Astrocyte (in vitro differentiated cells and primary cell): ENCODE measurements around the gene CROCC2. TPM values are rescaled to one million over a fixed set of nuclear protein-coding genes. Genes with fewer than 3 reads are reported as not detected.

Experiments used
- DNase-seq: peaks from one replicate; pipeline ENCODE4 v3.0.0-alpha.2; 2010; ENCODE audit warnings: low read depth
- FAIRE-seq: peaks from 2 replicates; lab custom pipeline; 2011; peaks lifted over from hg19 to GRCh38; lab: Jason Lieb, UNC
- H2AFZ ChIP-seq: 2 replicates; pipeline ENCODE4 v1.6.0; 2012; ENCODE audit warnings: low read depth, low read length, inconsistent platforms
- H3K27ac ChIP-seq: 2 replicates; pipeline ENCODE4 v1.5.1; 2011; ENCODE audit warnings: low read depth, low read length, inconsistent platforms
- H3K27me3 ChIP-seq: 2 replicates; pipeline ENCODE4 v1.6.0; 2011; ENCODE audit warnings: low read length, inconsistent platforms; ENCODE audit not compliant: insufficient read depth
- H3K36me3 ChIP-seq: 2 replicates; pipeline ENCODE4 v1.5.1; 2011; ENCODE audit warnings: low read length, inconsistent platforms; ENCODE audit not compliant: insufficient read depth
- H3K4me1 ChIP-seq: 2 replicates; pipeline ENCODE4 v1.5.1; 2011; ENCODE audit warnings: low read length, inconsistent platforms; ENCODE audit not compliant: insufficient read depth
- H3K4me2 ChIP-seq: 2 replicates; pipeline ENCODE4 v1.6.0; 2012; ENCODE audit warnings: low read length, inconsistent platforms
- H3K4me3 ChIP-seq: 2 replicates; pipeline ENCODE4 v1.5.1; 2011; ENCODE audit warnings: low read depth, mild to moderate bottlenecking, low read length, inconsistent platforms; ENCODE audit not compliant: insufficient read depth
- H3K79me2 ChIP-seq: 2 replicates; pipeline ENCODE4 v1.6.0; 2012; ENCODE audit warnings: mild to moderate bottlenecking, low read length, inconsistent platforms; ENCODE audit not compliant: insufficient read depth
- H3K9ac ChIP-seq: 2 replicates; pipeline ENCODE4 v1.6.0; 2012; ENCODE audit warnings: mild to moderate bottlenecking, low read length, inconsistent platforms
- H3K9me3 ChIP-seq: 2 replicates; pipeline ENCODE4 v1.5.1; 2012; ENCODE audit warnings: low read depth, mild to moderate bottlenecking, low read length, inconsistent platforms; ENCODE audit not compliant: insufficient read depth
- H4K20me1 ChIP-seq: 2 replicates; pipeline ENCODE4 v1.6.0; 2012; ENCODE audit warnings: low read length, inconsistent platforms; ENCODE audit not compliant: insufficient read depth
- H3K27ac Mint-ChIP-seq: one replicate; pipeline ENCODE4 v1.8.0; 2021; ENCODE audit warnings: mild to moderate bottlenecking, mixed read lengths; ENCODE audit not compliant: unreplicated experiment
- H3K27me3 Mint-ChIP-seq: one replicate; pipeline ENCODE4 v1.8.0; 2021; ENCODE audit warnings: low read depth, mixed read lengths; ENCODE audit not compliant: unreplicated experiment
- H3K36me3 Mint-ChIP-seq: one replicate; pipeline ENCODE4 v1.8.0; 2021; ENCODE audit warnings: low read depth, mixed read lengths; ENCODE audit not compliant: unreplicated experiment
- H3K4me1 Mint-ChIP-seq: one replicate; pipeline ENCODE4 v1.8.0; 2021; ENCODE audit warnings: low read depth, mixed read lengths; ENCODE audit not compliant: unreplicated experiment
- H3K4me3 Mint-ChIP-seq: one replicate; pipeline ENCODE4 v1.8.0; 2021; ENCODE audit warnings: mild to moderate bottlenecking, moderate library complexity, mixed read lengths; ENCODE audit not compliant: unreplicated experiment
- H3K9me3 Mint-ChIP-seq: one replicate; pipeline ENCODE4 v1.8.0; 2021; ENCODE audit warnings: mild to moderate bottlenecking, mixed read lengths; ENCODE audit not compliant: unreplicated experiment
- EZH2 ChIP-seq: IDR thresholded peaks from 2 replicates; pipeline ENCODE4 v1.6.1; 2012; ENCODE audit warnings: mild to moderate bottlenecking, low read length, inconsistent platforms; ENCODE audit not compliant: insufficient read depth
- total RNA-seq: library from RNA; stranded (reverse); gene quantifications from 2 replicates; pipeline ENCODE4 v1.2.1, GENCODE V29; 2021
- TF ChIP-seq, protein P1 (sequence below): IDR thresholded peaks from 2 replicates; pipeline ENCODE4 v1.5.1; 2011; ENCODE audit warnings: low read depth, mild to moderate bottlenecking, inconsistent platforms, low read length, moderate library complexity; ENCODE audit not compliant: insufficient read depth

CROCC2 gene
- total RNA-seq, 1 donor from 2014 or later = not detected

DNA sequence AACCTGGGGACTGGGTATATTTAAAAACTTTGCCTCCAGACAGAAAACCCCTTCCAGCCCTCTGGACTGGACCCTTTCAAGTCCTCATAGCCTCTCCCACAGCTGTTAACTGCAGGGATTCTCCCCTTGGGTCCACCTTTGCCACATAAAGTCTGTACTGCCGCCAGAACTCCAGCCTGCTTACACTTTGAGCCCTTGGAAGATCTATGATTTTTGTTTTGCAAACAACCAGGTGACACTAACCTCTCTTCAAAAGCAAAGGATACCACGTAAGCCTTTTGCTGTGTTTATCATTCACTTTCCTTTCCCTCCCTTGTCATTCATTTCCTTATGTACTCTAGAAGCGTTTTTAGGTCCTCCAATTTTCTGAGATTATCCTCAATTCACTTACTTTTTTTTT, 41.7 kb upstream of the CROCC2 start:
- Histone ChIP-seq H2AFZ (no peak overlapping the region), H3K9ac (no peak overlapping the region), H3K9me3 (no peaks in the 10 kb centered on the region), H3K4me3 (no peak overlapping the region), H3K27me3 (peaks cover 25% of the 10 kb centered on the region), H3K79me2 (no peaks in the 10 kb centered on the region), H3K27ac (no peak overlapping the region), H3K4me2 (no peak overlapping the region), H3K36me3 (no peaks in the 10 kb centered on the region), H4K20me1 (no peaks in the 10 kb centered on the region), H3K4me1 (no peaks in the 10 kb centered on the region)
- H3K9me3 Mint-ChIP-seq = no peaks in the 10 kb centered on the region
- TF ChIP-seq EZH2 = no peak
- TF ChIP-seq, protein P1, sequence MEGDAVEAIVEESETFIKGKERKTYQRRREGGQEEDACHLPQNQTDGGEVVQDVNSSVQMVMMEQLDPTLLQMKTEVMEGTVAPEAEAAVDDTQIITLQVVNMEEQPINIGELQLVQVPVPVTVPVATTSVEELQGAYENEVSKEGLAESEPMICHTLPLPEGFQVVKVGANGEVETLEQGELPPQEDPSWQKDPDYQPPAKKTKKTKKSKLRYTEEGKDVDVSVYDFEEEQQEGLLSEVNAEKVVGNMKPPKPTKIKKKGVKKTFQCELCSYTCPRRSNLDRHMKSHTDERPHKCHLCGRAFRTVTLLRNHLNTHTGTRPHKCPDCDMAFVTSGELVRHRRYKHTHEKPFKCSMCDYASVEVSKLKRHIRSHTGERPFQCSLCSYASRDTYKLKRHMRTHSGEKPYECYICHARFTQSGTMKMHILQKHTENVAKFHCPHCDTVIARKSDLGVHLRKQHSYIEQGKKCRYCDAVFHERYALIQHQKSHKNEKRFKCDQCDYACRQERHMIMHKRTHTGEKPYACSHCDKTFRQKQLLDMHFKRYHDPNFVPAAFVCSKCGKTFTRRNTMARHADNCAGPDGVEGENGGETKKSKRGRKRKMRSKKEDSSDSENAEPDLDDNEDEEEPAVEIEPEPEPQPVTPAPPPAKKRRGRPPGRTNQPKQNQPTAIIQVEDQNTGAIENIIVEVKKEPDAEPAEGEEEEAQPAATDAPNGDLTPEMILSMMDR = no peak
- FAIRE-seq (no peak), DNase-seq (no peak)
- H3K27me3 Mint-ChIP-seq = peaks cover 66% of the 10 kb centered on the region
- H3K36me3 Mint-ChIP-seq = no peaks in the 10 kb centered on the region
- H3K4me3 Mint-ChIP-seq = no peak overlapping the region
- H3K27ac Mint-ChIP-seq = no peak overlapping the region
- no peaks in the 10 kb centered on the region for H3K4me1 Mint-ChIP-seq

- FAIRE-seq (no peak), DNase-seq (no peak)
- Histone ChIP-seq H2AFZ (no peak overlapping the region), H3K36me3 (no peaks in the 10 kb centered on the region), H3K4me2 (no peak overlapping the region), H3K4me3 (no peak overlapping the region), H3K9ac (no peak overlapping the region), H3K79me2 (no peaks in the 10 kb centered on the region), H3K27me3 (peaks cover 24% of the 10 kb centered on the region), H3K4me1 (no peaks in the 10 kb centered on the region), H3K9me3 (no peaks in the 10 kb centered on the region), H4K20me1 (no peaks in the 10 kb centered on the region), H3K27ac (no peak overlapping the region)
- no peaks in the 10 kb centered on the region for H3K36me3 Mint-ChIP-seq
- no peak overlapping the region for H3K4me3 Mint-ChIP-seq
- peaks cover 68% of the 10 kb centered on the region for H3K27me3 Mint-ChIP-seq
- H3K9me3 Mint-ChIP-seq = no peaks in the 10 kb centered on the region
- TF ChIP-seq, protein P1 = no peak
- TF ChIP-seq EZH2 = no peak
- no peaks in the 10 kb centered on the region for H3K4me1 Mint-ChIP-seq
- H3K27ac Mint-ChIP-seq = no peak overlapping the region
Measured at GRCh38 chr2:240865391-240865790, 40.7 kb upstream of the CROCC2 start.

DNA sequence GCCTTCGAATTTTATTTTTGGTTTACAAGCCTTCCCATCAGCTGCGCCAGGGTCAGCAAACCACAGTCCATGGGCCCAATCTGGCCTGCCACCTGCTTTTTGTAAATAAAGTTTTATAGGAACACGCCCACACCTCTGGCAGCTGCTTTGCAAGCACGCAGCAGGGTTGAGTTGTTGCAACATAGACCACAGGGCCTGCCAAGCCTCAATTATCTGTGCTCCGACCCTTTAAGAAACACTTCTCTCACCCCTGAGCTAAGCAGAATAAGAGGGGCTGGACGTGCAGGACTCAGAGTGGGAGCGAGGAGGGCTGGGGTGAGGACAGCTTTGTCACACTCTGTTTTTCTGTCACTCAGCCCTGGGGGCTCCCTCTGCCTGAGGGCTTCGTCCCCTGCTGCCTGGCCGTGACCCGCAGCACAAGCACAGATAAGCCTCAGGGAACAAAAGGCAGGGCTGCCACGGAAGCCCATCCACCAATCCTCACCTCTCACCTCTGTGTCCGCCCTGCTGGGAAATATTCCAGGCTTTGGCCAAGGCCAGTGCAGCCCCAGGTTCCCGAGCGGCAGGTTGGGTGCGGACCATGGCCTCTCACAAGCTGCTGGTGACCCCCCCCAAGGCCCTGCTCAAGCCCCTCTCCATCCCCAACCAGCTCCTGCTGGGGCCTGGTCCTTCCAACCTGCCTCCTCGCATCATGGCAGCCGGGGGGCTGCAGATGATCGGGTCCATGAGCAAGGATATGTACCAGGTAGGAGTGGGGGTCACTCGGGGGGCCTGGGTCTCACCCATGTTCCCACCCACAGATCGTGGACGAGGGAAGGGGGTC, 37.6 kb upstream of the CROCC2 start, which contains the start of gene AGXT:
Gene AGXT, plus strand, starts transcription at position 539 of the 823 bp plus-strand sequence. Its CDS starts 42 bp downstream, at position 581.
- H3K79me2 ChIP-seq = no peaks in the 10 kb centered on the region
- no peak within 1 kb of the TSS for H3K27ac Mint-ChIP-seq
- H3K9ac ChIP-seq = no peak within 1 kb of the TSS
- H3K4me2 ChIP-seq = no peak within 1 kb of the TSS
- TF ChIP-seq, protein P1 = no peak
- no peak for TF ChIP-seq EZH2
- FAIRE-seq = no peak
- H3K27me3 ChIP-seq = peaks cover 15% of the 10 kb centered on the region
- no peak within 1 kb of the TSS for H3K4me3 Mint-ChIP-seq
- H3K27ac ChIP-seq = no peak within 1 kb of the TSS
- H3K36me3 ChIP-seq = no peaks in the 10 kb centered on the region
- no peaks in the 10 kb centered on the region for H3K36me3 Mint-ChIP-seq
- no peaks in the 10 kb centered on the region for H3K4me1 ChIP-seq
- H3K9me3 Mint-ChIP-seq = no peaks in the 10 kb centered on the region
- H3K9me3 ChIP-seq = no peaks in the 10 kb centered on the region
- peak; percentile 6 for DNase-seq
- H4K20me1 ChIP-seq = no peaks in the 10 kb centered on the region
- H2AFZ ChIP-seq = no peak within 1 kb of the TSS
- H3K4me3 ChIP-seq = no peak within 1 kb of the TSS
- H3K27me3 Mint-ChIP-seq = peaks cover 71% of the 10 kb centered on the region
- H3K4me1 Mint-ChIP-seq = no peaks in the 10 kb centered on the region
